ENCODE data around the gene SPACDR. TPM values are rescaled to one million over a fixed set of nuclear protein-coding genes. Genes with fewer than 3 reads are reported as not detected.

Gene SPACDR
- total RNA-seq, 6 experiments from 2014 or later: not detected

- peaks cover 0 to 13% (median 3%) of the 10 kb centered on the region in 4 donors for H3K4me1 ChIP-seq
- 40% methylated on average over 2 of the region's 30 CpGs for WGBS (ENCODE audit: insufficient coverage, low coverage, low lambda C conversion rate, missing lambda C conversion rate)
- no peaks in the 10 kb centered on the region for H3K9me3 ChIP-seq
- intact Hi-C loops (cut with DNase I): loop anchor here (5.0 to 10.0 kb wide), 2 partner anchors 85 to 208 kb away; no protein-coding TSS in a partner anchor
- peaks cover 0 to 12% (median 4%) of the 10 kb centered on the region in 4 donors for H3K36me3 ChIP-seq
- DNase-seq (no peak), ATAC-seq (no peak)
- TF ChIP-seq CTCF (IDR thresholded peaks at IDR 0.05) (peak in 1 of 4 donors; percentile 6), POLR2A (IDR thresholded peaks at IDR 0.05) (no peak)
- no peaks in the 10 kb centered on the region for H3K27me3 ChIP-seq
- peak overlapping the region; percentile 32 to 96 (median 77) for H3K4me3 ChIP-seq
- peak overlapping the region in 2 of 3 donors; percentile 15 to 47 for H3K27ac ChIP-seq
Measured at GRCh38 chr7:100476903-100477870, 13.1 kb upstream of the SPACDR start.

GRCh38 chr7:100476101-100476780 lies 12.2 kb upstream of the SPACDR start:
- no peaks in the 10 kb centered on the region for H3K9me3 ChIP-seq
- TF ChIP-seq CTCF (IDR thresholded peaks at IDR 0.05): no peak
- ATAC-seq (no peak), DNase-seq (no peak)
- intact Hi-C loops (cut with DNase I): loop anchor here (5.0 to 10.0 kb wide), 2 partner anchors 86 to 209 kb away; no protein-coding TSS in a partner anchor
- peaks cover 0 to 13% (median 3%) of the 10 kb centered on the region in 4 donors for H3K4me1 ChIP-seq
- no peak overlapping the region for H3K27ac ChIP-seq
- H3K4me3 ChIP-seq: peak overlapping the region in 1 of 3 donors; percentile 32
- WGBS (ENCODE audit: insufficient coverage, low coverage, low lambda C conversion rate, missing lambda C conversion rate): 39% methylated on average over 5 of the region's 6 CpGs
- H3K27me3 ChIP-seq: no peaks in the 10 kb centered on the region
- H3K36me3 ChIP-seq: peaks cover 0 to 12% (median 4%) of the 10 kb centered on the region in 4 donors

- DNase-seq: no peak
- TF ChIP-seq CTCF (IDR thresholded peaks at IDR 0.05): no peak
- TF ChIP-seq POLR2A (IDR thresholded peaks at IDR 0.05): no peak
- no peaks in the 10 kb centered on the region for H3K9me3 ChIP-seq
- no peak overlapping the region for H3K4me3 ChIP-seq
- H3K27ac ChIP-seq: no peak overlapping the region
- intact Hi-C loops (cut with DNase I): loop anchor here (5.0 to 10.0 kb wide), 2 partner anchors 87 to 209 kb away; no protein-coding TSS in a partner anchor
- 20% methylated on average over 1 of the region's 9 CpGs for WGBS (ENCODE audit: insufficient coverage, low coverage, low lambda C conversion rate, missing lambda C conversion rate)
- H3K36me3 ChIP-seq: peaks cover 0 to 12% (median 4%) of the 10 kb centered on the region in 4 donors
- H3K4me1 ChIP-seq: peaks cover 0 to 13% (median 3%) of the 10 kb centered on the region in 4 donors
- H3K27me3 ChIP-seq: no peaks in the 10 kb centered on the region
- no peak for ATAC-seq
Measured at GRCh38 chr7:100475549-100475948, 11.5 kb upstream of the SPACDR start.

- H3K36me3 ChIP-seq: peaks cover 0 to 12% (median 4%) of the 10 kb centered on the region in 4 donors
- intact Hi-C loops (cut with DNase I): loop anchor here (5.0 to 10.0 kb wide), 2 partner anchors 89 to 212 kb away; no protein-coding TSS in a partner anchor
- DNase-seq (no peak), ATAC-seq (peak in 3 of 4 donors; percentile 2 to 33 (median 7))
- WGBS (ENCODE audit: insufficient coverage, low coverage, low lambda C conversion rate, missing lambda C conversion rate): 67% methylated on average over 9 of the region's 14 CpGs
- no peak overlapping the region for H3K27ac ChIP-seq
- TF ChIP-seq POLR2A (IDR thresholded peaks at IDR 0.05) (no peak), CTCF (IDR thresholded peaks at IDR 0.05) (no peak)
- H3K4me3 ChIP-seq: no peak overlapping the region
- no peaks in the 10 kb centered on the region for H3K27me3 ChIP-seq
- H3K9me3 ChIP-seq: no peaks in the 10 kb centered on the region
- peaks cover 0 to 14% (median 2%) of the 10 kb centered on the region in 4 donors for H3K4me1 ChIP-seq
Measured at GRCh38 chr7:100472854-100473499, 8.9 kb upstream of the SPACDR start.
